ENCODE measurements around the gene CDK2AP2.

The CDK2AP2 gene

GRCh38 chr11:67498544-67498972 lies 9.4 kb downstream of the CDK2AP2 start:
- no peak overlapping the region for H3K27ac ChIP-seq (ENCODE audit: low read depth, low read length, poor library complexity, severe bottlenecking)
- no peak overlapping the region for H2AFZ ChIP-seq (ENCODE audit: low read length)
- H3F3A ChIP-seq (ENCODE audit: insufficient read depth, low read length), result no peaks in the 10 kb centered on the region
- no peak overlapping the region for H3K9ac ChIP-seq (ENCODE audit: low read length)
- H3K4me1 ChIP-seq (ENCODE audit: insufficient read depth, low read length, severe bottlenecking), result peaks cover under 1% of the 10 kb centered on the region
- H4K20me1 ChIP-seq (ENCODE audit: insufficient read depth, low read length), result no peaks in the 10 kb centered on the region
- no peak overlapping the region for H3K4me3 ChIP-seq (ENCODE audit: low read depth, low read length, poor library complexity, severe bottlenecking)
- no peak for TF ChIP-seq CTCF (IDR thresholded peaks at IDR 0.05; ENCODE audit: low read length)
- no peak for TF ChIP-seq EZH2 (IDR thresholded peaks at IDR 0.05; ENCODE audit: borderline replicate concordance, low read length)
- peaks cover 33% of the 10 kb centered on the region; the same call in 1 of the 2 replicates for H3K36me3 ChIP-seq (ENCODE audit: insufficient read depth, low read length)
- no peaks in the 10 kb centered on the region for H3K9me3 ChIP-seq (ENCODE audit: low read length)
- H3K4me2 ChIP-seq (ENCODE audit: low read length), result no peak overlapping the region
- no peaks in the 10 kb centered on the region for H3K79me2 ChIP-seq (ENCODE audit: insufficient read depth, low read length)
- no peaks in the 10 kb centered on the region for H3K27me3 ChIP-seq (ENCODE audit: insufficient read depth, low read length)
- no peaks in the 10 kb centered on the region for H3K9me2 ChIP-seq (ENCODE audit: low read depth, low read length)

DNA sequence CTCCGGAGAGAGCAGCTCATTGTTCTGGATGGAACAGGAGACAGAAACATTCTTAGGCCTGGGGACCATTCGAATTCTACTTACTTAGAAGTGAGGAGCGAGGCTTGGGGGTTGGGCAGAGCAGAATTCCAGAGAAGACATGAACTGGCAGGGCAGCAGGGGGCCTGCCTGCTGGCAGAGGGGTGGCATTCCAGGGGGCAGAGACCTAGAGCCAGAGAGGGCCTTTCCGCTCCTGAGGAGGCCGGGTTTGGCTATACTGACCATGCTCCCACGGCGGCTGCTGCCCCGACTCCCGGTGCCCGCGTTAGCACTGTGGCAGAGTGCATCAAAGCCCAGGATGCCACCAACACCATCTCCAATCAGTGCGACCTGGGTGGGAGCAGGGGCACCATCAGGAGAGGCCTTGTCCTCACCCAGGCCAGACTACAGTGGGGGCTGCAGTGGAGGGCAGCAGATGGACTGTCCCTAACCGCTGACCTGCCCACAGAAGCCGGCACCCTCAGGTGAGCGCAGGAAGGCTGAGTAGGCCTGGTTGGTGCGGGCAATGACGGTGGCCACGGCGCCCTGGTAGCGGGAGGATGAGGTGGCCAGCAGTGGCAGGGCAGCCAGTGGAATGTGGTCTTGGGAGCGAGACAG lies 10.2 kb downstream of the CDK2AP2 start:
- no peaks in the 10 kb centered on the region for H3K9me3 ChIP-seq (ENCODE audit: low read length)
- H3K79me2 ChIP-seq (ENCODE audit: insufficient read depth, low read length), result no peaks in the 10 kb centered on the region
- no peaks in the 10 kb centered on the region for H3F3A ChIP-seq (ENCODE audit: insufficient read depth, low read length)
- no peak overlapping the region for H3K4me3 ChIP-seq (ENCODE audit: low read depth, low read length, poor library complexity, severe bottlenecking)
- no peaks in the 10 kb centered on the region for H4K20me1 ChIP-seq (ENCODE audit: insufficient read depth, low read length)
- H3K27ac ChIP-seq (ENCODE audit: low read depth, low read length, poor library complexity, severe bottlenecking), result no peak overlapping the region
- TF ChIP-seq EZH2 (IDR thresholded peaks at IDR 0.05; ENCODE audit: borderline replicate concordance, low read length) (no peak), CTCF (IDR thresholded peaks at IDR 0.05; ENCODE audit: low read length) (no peak)
- H3K4me2 ChIP-seq (ENCODE audit: low read length), result no peak overlapping the region
- no peak overlapping the region for H2AFZ ChIP-seq (ENCODE audit: low read length)
- H3K27me3 ChIP-seq (ENCODE audit: insufficient read depth, low read length), result no peaks in the 10 kb centered on the region
- no peaks in the 10 kb centered on the region for H3K9me2 ChIP-seq (ENCODE audit: low read depth, low read length)
- H3K4me1 ChIP-seq (ENCODE audit: insufficient read depth, low read length, severe bottlenecking), result no peaks in the 10 kb centered on the region
- H3K9ac ChIP-seq (ENCODE audit: low read length), result no peak overlapping the region
- H3K36me3 ChIP-seq (ENCODE audit: insufficient read depth, low read length), result peaks cover 41% of the 10 kb centered on the region; the same call in 1 of the 2 replicates

DNA sequence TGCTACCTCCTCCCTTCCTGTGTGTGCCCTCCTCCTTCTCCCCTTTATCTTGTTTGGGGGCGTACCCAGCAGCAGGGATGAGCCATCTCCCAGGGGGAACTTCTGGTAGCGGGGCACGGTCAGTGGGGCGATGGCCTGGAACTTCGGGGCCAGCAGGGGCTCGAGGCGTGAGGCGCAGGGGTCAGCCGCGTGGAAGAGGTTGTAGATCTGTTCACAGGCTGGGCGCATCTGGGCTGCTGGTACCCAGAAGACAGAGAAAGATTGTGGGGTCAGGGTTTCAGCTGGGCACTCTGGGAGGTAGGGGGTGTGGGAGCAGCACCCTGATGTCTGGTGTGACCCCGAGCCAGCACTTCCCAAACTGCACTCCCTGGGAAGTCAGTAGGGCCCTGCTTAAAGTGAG lies 11.8 kb downstream of the CDK2AP2 start:
- H3K4me2 ChIP-seq (ENCODE audit: low read length), result no peak overlapping the region
- no peaks in the 10 kb centered on the region for H4K20me1 ChIP-seq (ENCODE audit: insufficient read depth, low read length)
- no peaks in the 10 kb centered on the region for H3K9me2 ChIP-seq (ENCODE audit: low read depth, low read length)
- H3K27me3 ChIP-seq (ENCODE audit: insufficient read depth, low read length), result no peaks in the 10 kb centered on the region
- no peaks in the 10 kb centered on the region for H3K9me3 ChIP-seq (ENCODE audit: low read length)
- no peak overlapping the region for H3K27ac ChIP-seq (ENCODE audit: low read depth, low read length, poor library complexity, severe bottlenecking)
- no peak overlapping the region for H2AFZ ChIP-seq (ENCODE audit: low read length)
- H3K9ac ChIP-seq (ENCODE audit: low read length), result no peak overlapping the region
- no peaks in the 10 kb centered on the region for H3K4me1 ChIP-seq (ENCODE audit: insufficient read depth, low read length, severe bottlenecking)
- H3F3A ChIP-seq (ENCODE audit: insufficient read depth, low read length), result no peaks in the 10 kb centered on the region
- no peaks in the 10 kb centered on the region for H3K79me2 ChIP-seq (ENCODE audit: insufficient read depth, low read length)
- H3K36me3 ChIP-seq (ENCODE audit: insufficient read depth, low read length), result peaks cover 46% of the 10 kb centered on the region; the same call in 1 of the 2 replicates
- TF ChIP-seq CTCF (IDR thresholded peaks at IDR 0.05; ENCODE audit: low read length) (no peak), EZH2 (IDR thresholded peaks at IDR 0.05; ENCODE audit: borderline replicate concordance, low read length) (no peak)
- H3K4me3 ChIP-seq (ENCODE audit: low read depth, low read length, poor library complexity, severe bottlenecking), result no peak overlapping the region
